HG03521 (cell line): Measurements from ENCODE around the gene FGF18.

Experiments
- ATAC-seq: cut with Tn5 transposase; IDR thresholded peaks from one replicate; pipeline ENCODE4 v1.9.1; 2021; ENCODE audit warnings: mild to moderate bottlenecking, moderate library complexity; ENCODE audit not compliant: unreplicated experiment

Gene FGF18

DNA sequence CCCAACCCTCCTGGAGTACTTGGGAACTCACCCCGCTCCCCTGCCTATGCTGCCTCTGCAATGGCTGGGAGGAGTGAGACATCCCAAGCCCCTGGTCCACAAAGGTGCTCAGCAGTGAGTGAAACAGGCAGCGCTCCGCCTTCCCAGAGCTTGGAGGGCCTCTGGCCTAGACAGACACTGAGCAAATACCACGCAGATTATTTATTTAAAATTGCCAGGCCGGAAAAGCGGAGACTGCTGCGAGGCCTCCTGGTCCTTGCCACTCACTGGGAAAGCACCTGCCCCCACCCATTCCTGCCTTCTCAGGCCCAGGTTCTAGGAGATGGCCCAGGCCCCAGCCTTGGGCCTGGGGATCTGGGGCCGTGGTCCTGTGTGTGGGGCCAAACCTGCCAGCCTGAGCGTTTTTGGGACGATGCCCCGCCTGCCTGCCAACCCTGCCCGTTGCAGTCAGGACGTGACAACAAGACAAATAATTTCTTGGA lies 17.4 kb downstream of the FGF18 start:
- no peak for ATAC-seq

DNA sequence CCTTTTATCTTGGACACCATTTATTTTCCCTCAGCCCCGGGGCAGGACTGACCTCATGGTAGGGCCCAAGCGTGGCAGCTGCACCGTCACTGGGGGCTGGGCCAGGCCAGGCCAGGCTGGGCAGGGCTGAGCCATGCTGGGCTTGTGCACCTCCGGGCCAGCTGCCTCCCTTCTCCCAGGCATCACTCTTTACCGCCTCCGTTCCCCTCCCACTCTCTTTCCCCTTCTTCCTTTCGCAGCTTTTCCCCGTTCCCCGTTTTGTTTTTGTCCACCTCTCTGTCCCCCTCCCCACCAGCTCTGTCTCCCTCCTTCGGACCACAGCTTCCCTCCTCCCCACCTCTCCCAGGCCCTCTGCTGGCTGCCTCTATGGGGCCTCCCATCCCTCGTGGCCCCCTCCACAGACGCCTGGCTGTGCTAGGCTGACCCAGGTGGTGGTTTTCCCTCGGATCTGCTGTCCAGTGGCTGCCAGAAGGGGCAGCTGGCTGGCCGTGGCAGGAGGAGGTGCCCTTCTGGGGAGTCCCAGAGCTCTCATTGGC lies 17.9 kb downstream of the FGF18 start:
- no peak for ATAC-seq

DNA sequence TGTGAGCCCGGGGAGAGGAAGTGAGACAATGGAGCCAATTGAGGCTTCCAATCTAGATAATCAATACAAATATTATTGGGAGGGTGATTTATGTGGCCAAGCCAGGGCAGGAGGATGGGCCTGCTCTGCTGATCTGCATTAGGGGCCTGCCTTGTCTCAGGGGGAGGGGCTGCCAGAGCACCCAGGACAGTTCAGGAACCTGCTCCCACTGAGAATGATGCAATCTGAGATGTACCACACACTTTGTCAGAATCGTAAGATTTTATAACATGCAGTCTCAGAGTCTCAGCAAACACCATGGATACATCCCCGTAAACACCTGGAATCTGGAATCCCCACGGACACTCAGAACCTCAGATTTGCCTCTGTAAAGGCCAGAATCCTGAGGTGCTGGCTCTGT lies 19.3 kb downstream of the FGF18 start:
- no peak for ATAC-seq

DNA sequence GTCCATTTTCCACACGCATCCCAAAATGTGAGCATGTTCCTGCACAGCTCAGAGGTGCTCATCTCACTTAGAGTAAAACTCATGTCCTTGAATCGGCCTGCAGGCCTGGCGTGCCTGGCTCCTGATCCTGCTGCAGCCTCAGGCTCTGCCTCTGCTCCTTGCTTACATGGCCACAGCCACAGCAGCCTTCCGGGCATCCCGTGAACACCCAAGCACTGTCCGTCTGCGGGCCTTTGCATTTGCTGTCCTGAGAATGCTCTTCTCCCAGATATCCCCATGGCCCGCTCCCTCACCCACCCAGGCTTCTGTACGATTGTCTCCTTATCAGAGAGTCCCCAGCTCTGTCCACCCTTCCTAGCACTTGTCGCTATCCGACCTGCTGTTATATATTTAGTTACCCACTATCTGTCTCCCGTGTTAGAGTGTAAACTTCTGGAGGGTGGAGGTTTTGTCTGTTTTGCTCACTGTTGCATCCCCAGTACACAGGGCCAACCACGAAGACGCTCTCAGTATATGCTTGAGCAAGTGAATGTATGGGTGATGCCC lies 21.9 kb downstream of the FGF18 start:
- ATAC-seq = no peak

DNA sequence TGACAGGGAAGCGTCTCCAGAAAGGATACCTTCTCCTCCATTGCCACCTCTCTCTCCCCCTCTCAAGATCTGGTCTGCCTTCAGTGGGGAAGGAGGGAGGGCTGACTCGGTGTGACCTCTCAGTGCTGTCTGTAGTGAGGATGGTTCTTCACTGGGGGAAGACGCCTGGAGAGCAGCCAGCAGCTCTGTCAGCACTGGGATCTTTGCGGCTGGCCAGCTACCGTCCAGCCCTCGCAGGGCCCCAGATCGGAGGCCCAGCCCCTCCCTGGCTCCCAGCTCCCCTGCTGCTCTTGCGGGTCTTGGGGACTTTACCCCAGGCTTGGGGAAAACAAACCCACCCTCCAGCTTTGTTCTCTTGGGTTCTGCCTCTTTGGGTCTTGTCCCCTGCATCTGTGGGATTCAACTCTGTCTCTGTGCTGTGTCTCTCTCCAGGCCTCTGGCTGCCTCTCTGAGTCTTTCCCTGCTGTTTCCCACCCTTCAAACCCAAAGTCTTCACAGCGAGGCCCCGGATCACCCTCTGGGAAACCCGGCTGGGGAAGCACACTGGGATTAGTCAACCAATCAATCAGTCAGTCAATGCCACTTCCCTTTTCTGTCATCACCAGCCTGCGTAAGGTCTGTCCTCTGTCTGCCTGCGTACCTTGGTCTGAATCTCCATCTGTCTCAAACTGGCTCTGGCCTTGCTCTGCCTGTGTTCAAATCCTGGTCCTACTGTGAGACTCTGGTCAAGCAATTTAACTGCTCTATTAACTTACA lies 23.0 kb downstream of the FGF18 start:
- no peak for ATAC-seq

DNA sequence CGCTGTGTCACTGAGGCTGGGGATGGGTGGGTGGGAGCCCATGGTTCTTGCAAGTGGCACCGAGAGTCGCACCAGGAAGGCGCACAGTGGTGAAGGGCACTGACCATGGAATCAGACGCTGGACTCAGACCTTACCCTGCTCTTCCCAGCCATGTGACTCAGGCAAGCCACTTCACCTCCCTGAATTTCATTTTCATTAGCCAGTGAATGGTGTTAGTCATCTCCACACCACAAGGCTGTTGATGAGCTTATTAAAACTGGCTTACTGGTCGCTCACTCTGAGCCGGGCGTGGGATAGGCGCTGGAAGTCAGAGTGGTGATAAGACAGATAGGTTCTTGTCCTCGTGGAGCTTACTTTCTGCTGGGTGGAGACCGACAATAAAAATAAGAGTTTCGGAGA lies 25.1 kb downstream of the FGF18 start:
- ATAC-seq = no peak

DNA sequence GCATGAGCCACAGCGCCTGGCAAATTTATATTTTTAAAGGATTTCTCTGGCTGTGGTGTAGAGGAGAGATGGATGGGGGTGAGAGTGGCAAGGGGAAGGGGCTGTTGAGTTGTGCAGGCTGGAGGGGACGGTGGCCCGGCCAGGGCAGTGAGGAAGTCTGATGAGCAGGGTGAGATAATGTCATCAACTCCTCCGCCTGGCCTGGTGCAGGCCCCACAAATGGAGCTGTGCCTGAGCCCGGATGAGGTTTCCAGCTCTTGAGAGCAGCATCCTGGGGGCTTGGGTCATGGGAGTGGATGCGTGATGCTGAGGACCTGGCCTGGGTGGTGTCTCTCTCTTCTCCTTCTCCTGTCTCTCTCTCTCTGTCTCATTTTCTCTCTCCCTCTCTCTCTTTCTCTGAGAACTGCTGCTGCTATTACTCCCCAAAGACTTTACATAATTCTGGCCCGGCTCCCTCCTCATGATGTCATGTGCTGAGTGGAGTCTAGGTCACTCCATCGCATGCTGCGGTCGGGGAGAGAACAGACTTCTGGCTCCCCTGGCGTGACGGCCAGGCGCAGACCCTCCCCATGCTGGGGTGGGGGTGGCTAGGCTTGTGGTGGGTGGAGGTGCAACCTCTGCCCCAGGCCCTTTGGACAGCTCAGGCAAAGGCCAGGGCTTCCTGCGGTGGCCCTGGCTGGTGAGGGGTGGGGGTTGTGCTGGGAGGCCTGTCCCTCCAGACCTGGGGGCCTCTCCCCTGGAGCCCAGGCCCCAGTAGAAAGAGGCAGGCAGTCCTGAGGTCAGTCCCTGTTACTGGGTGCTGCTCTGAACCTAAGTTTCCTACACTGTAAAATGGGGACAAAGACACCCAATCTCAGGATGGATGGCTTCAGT lies 26.4 kb downstream of the FGF18 start:
- no peak for ATAC-seq

DNA sequence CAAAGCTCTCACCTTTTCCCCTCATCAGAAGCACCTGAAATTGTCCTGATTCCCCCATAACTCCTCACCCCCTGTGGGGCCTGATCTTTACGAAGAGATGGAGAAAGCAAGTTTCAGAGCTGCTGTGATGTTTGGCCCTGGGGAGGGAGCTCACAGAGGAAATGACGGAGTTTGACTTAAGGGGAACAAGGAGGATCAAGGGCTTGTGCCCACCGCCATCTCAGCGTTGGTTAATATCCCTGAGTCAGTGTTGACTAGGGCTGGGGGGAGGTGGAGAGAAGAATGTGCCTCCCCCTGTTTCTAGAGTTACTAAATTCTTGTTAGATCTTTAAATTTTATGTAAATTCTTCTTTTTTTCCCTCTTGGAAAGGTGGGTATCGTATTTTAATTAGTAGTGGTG lies 27.8 kb downstream of the FGF18 start:
- no peak for ATAC-seq

DNA sequence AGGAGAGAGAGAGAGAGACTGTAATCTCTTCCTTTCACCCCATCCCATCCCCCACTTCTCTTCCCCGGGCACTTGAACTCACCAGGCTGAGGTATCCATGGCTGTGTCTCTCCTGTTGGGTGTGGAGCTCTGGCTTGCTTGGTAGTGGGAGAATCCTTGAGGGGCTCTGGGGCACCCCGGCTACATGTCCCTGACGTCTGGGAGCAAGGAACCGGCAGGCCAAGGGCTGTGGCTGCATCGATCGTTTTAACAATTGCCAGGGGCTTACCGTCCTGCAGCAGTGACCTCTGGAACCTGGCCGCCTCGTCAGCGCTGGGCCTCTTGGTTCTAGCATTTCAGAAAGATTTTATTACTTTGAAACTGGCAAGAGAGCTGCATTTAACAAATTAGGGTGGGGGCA lies 30.0 kb downstream of the FGF18 start:
- no peak for ATAC-seq

DNA sequence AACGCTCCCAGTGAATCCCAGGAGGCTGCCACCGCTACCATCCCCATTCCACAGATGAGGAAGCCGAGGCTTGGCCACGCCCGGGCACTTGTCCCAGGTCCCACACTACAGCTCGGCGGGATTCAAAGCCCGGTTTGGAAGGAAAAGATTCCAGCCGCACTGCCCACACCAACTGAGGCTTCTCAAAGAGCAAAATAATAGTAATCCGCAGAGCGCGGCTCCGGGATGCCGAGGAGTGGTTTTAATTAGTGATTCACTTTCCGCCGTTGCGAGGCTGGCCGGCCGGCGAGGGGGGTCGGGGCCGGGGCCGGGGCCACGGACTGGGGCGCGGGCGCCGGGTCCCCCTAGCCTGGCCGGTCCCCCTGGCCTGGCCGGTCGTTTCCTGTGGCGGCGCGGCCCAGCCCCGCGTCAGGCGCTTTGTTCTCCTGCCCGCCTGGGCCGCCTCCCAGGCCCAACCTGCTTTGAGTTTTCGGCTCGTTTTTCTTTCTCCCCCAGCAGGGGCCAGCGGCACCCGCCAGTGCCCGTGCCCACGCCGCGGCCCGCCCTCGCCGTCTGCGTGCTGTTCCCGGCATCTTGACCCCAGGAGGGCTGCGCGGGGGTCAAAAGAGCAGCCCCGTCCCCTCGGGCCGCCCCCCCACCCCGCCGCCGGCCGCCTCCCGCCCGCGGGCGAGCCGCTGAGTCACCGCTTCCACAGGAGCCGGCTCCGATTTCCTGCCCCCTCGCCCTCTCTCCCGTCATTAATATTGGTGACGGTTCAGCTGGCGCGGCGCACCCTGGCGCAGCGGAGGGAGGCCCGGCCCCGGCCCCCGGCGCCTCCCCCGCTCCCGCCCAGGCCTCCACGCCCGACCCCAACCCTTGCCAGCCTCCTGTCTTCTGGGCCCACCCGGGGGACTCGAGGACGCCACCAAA lies 31.2 kb downstream of the FGF18 start:
- ATAC-seq = no peak

DNA sequence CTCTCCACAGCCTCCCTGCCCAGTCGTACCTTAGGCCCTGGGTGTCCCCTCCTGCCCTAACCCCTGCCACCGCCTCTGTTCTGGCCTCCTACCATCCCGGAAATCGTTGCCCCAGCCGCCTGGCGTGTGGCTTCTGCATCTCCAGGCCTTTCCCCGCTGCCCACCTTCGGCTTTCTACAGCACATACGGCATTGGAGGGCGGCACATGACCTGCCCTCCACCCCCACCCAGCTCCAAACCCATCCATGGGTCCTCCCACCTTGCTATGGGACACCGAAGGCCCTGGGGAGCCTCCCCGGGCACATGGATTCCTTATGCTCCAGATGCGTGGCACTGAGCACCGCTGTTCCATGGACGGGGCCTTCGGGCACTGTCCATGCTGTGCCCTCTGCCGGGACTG lies 32.0 kb downstream of the FGF18 start:
- ATAC-seq = no peak

DNA sequence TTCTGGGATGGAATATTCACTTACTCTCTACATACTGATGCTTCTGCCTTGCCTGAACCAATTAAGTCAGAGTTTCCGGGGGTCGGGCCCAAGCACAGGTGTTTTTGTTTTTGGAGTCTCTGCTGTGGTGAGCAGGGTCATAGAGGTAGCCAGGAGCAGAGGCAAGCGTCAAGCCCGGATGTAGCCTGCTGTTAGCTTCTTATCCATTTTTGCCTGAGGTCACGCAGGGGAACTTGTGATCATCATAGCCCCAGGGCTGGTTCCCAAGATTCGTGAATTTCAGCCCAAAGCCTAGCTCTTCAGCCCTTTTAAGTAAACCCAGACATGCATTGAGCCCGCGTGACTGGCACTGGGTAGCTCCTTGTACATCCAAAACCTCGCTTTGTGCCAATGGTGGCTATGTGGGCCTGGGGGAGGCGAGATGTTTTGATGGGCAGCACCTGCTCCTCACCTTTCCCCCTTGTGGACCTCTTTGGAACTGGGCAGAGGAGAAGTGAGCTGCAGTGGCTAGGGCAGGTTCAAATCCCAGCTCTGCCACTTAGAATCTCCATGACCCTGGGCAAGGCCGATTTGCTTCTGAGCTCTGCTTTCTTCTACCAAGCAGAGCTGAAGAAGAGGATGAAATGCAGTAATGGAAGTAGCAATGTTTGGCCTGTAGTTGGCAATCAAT lies 33.7 kb downstream of the FGF18 start:
- ATAC-seq = no peak

DNA sequence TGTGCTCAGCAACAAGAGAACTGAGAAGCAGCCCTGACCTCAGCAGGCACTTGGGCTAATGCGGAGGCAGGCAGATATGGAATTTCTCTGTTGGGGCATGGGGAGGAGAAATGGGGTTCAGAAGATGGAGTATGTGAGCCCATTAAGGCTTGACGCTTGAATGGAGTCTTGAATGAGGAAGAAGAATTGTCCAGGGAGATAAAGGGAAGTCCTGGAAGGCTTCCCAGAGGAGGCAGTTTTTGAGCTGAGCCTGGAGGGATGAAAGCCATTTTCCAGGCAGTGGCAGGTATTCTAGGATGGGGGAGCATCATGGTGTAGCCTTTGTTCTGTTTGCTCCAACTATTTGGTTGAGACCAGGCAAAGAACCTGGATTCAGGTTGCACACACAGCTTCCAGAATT lies 34.5 kb downstream of the FGF18 start:
- no peak for ATAC-seq

DNA sequence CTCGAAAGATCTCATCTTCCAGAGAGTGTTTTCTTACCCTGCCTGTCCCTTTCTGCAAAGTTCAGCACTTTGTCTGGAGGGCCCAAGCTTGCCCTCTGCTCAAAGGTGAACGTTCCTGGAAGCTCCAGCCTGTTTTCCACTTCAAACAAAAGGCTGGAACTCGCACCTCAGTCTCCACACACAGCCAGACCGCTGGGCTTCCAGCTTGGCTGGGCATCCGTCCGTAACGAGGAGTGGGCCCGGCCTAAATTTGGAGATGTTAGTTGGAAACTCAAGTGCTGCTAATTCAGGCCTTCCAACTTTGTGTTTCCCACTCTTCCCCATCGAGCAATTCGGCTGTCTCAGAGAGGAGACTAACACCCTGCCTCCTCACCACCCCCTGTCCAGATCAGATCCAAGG lies 35.1 kb downstream of the FGF18 start:
- no peak for ATAC-seq

DNA sequence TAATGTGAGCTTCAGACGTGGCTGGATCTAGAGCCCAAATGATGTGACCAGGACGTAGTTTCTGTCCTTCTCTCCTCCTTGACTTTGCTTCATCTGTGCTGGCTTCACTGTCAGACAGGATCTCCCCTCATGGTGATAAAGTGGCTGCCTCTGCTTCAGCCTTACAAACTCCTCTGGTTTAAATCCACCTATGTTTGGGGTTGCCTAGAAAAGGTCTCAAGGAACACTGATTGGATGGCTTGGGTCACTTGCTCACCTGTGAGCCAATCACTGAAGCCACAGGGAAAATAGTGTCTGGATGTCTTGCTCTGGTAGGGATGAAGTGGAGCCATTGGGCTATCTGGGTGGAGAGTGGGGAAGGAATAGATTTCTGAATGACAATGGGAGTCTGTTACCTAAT lies 36.1 kb downstream of the FGF18 start:
- no peak for ATAC-seq

DNA sequence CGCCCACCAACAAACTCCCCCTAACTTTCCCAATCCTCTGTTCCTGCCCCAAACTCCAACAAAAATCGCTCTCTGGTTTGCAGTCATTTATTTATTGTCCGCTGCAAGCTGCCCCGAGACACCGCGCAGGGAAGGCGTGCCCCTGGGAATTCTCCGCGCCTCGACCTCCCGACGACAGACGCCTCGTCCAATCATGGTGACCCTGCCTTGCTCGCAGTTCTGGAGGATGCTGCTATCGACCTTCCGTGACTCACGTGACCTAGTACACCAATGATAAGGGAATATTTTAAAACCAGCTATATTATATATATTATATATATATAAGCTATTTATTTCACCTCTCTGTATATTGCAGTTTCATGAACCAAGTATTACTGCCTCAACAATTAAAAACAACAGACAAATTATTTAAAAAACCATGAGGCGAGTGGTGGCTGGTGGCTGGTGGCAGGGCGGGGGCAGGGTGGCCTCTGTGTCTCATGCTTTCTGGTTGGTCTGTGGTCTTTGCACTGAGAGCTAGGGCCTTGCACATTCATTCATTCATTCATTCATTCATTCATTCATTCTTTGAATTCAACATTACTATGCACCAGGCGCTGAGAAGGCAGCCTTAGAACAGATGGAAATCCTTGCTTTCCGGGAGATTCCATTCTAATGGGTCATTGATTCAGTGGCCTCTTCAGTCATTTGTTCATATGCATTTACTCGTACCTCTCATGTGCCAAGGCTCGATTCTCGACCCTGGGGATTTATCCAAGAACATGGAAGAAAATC lies 37.9 kb downstream of the FGF18 start:
- ATAC-seq = no peak

DNA sequence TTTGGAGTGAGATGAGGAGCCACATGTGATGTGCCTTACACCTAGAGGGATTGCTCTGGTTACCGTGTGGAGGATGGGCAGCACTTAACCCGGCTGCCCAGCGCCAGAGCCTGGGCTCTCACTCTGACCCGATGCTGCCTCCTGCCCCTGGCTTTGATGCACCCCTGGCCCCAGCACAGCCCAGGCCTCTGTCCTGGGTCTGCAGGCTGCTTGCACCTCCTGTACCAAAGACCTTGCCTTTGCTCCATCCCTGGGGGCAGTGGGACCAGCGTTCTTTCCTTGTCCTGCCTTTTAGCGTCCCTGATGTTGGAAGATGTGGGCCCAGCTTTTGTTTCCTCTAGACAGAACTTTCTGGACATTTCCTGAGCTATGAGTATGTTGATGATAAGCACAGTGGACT lies 40.4 kb downstream of the FGF18 start:
- ATAC-seq = no peak

DNA sequence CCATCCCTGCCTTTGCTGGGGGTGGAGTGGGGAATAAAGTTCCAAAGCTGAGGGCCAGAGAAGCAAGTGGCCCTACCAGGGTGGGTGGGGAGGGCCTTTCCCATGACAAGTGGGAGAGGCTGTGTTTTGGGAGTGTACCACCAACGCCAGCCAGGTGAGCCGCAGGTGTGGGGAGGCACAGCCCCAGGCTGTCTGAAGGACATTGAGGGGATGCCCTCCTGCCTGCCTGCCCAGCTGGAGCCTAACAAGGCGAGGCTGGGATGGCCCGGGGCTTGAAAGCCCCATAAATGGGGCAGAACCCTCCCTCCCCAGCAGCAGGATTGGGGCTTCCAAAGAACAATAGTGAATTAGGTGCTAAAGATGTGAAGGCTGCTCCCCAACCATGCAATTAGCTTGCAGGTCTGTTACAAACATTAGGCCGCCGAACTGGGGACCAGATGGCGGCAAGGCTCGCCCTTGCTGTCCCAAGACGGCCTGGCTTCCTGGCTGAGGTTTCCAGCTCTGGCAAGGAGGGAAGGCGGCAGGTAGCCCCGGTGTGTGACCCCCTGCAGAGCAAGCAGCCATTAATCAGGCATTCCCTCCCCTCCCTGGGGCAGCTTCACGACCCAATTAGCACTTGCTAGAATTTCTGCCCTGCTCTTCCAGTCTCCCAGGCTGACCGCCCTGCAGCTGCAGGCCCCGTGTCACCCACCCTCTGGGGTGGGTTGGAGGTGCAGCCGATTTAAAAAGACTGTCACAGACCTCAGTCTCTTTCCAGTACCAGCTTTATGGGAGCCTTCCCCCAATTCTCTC lies 42.9 kb downstream of the FGF18 start:
- ATAC-seq = no peak
